ENCODE results near the gene CCDC192. TPM values are rescaled to one million over a fixed set of nuclear protein-coding genes. Genes with fewer than 3 reads are reported as not detected.
"Not testable (repeated sequence)": the region's sequence is repeated elsewhere in the genome, so short reads cannot be mapped to it uniquely, and the experiment has no call there.

Gene CCDC192
- polyA plus RNA-seq, 1 donor from 2014 or later = not detected

- no peak for TF ChIP-seq CTCF (IDR thresholded peaks at IDR 0.05; ENCODE audit: poor library complexity, severe bottlenecking)
- no peak for TF ChIP-seq SMC3 (conservative IDR thresholded peaks at IDR 0.05; ENCODE audit: poor library complexity)
- no peak for TF ChIP-seq MXI1 (conservative IDR thresholded peaks at IDR 0.05; ENCODE audit: poor library complexity, severe bottlenecking)
- TF ChIP-seq REST (IDR thresholded peaks at IDR 0.05; ENCODE audit: borderline replicate concordance) = no peak
- no peak for TF ChIP-seq TAF1 (IDR thresholded peaks at IDR 0.05; ENCODE audit: low read depth)
- TF ChIP-seq EP300 (conservative IDR thresholded peaks at IDR 0.05; ENCODE audit: poor library complexity, severe bottlenecking) = no peak
- TF ChIP-seq RAD21 (conservative IDR thresholded peaks at IDR 0.05) = no peak
- TF ChIP-seq POLR2AphosphoS5 (IDR thresholded peaks at IDR 0.05) = no peak
- Histone ChIP-seq H3K27me3 (ENCODE audit: insufficient read depth, low read depth, low read length) (no peaks in the 10 kb centered on the region), H3K9ac (ENCODE audit: low read length) (no peak overlapping the region)
Measured at GRCh38 chr5:127777957-127778356, 74.8 kb downstream of the CCDC192 start.

GRCh38 chr5:127782450-127782849, 79.3 kb downstream of the CCDC192 start:
- not testable (repeated sequence) for H3K27ac ChIP-seq (ENCODE audit: low read length); H4K20me1 ChIP-seq (ENCODE audit: insufficient read depth); H3K36me3 ChIP-seq (ENCODE audit: insufficient read depth, low read length); H3K4me2 ChIP-seq (ENCODE audit: low read length); H3K79me2 ChIP-seq (replicated peaks; ENCODE audit: insufficient read depth, low read length); H2AFZ ChIP-seq (ENCODE audit: low read depth, low read length); H3K4me3 ChIP-seq (ENCODE audit: low read length); H3F3A ChIP-seq (ENCODE audit: insufficient read depth, low read length, poor library complexity, severe bottlenecking); H3K9me2 ChIP-seq (ENCODE audit: insufficient read depth, low read length); H3K9ac ChIP-seq (ENCODE audit: low read length); H3K27me3 ChIP-seq (ENCODE audit: insufficient read depth, low read depth, low read length); H3K9me3 ChIP-seq (ENCODE audit: low read length)

More at GRCh38 chr5:127777957-127778356, 74.8 kb downstream of the CCDC192 start:
- H3F3A ChIP-seq (ENCODE audit: insufficient read depth, low read length, poor library complexity, severe bottlenecking) = no peaks in the 10 kb centered on the region
- H3K27ac ChIP-seq (ENCODE audit: low read length) = no peak overlapping the region
- H3K9me3 ChIP-seq (ENCODE audit: low read length) = no peaks in the 10 kb centered on the region
- H3K9me2 ChIP-seq (ENCODE audit: insufficient read depth, low read length) = no peaks in the 10 kb centered on the region
- H3K36me3 ChIP-seq (ENCODE audit: insufficient read depth, low read length) = no peaks in the 10 kb centered on the region
- H3K4me3 ChIP-seq (ENCODE audit: low read length) = no peak overlapping the region
- H3K4me2 ChIP-seq (ENCODE audit: low read length) = no peak overlapping the region
- no peaks in the 10 kb centered on the region for H4K20me1 ChIP-seq (ENCODE audit: insufficient read depth)
- no peak overlapping the region for H2AFZ ChIP-seq (ENCODE audit: low read depth, low read length)
- H3K79me2 ChIP-seq (replicated peaks; ENCODE audit: insufficient read depth, low read length) = no peaks in the 10 kb centered on the region

- no peak overlapping the region for H3K4me2 ChIP-seq (ENCODE audit: low read length)
- H3K27ac ChIP-seq (ENCODE audit: low read length) = no peak overlapping the region
- no peaks in the 10 kb centered on the region for H3K9me3 ChIP-seq (ENCODE audit: low read length)
- H3K9ac ChIP-seq (ENCODE audit: low read length) = no peak overlapping the region
- H3K4me3 ChIP-seq (ENCODE audit: low read length) = no peak overlapping the region
- no peak overlapping the region for H2AFZ ChIP-seq (ENCODE audit: low read depth, low read length)
- TF ChIP-seq EP300 (conservative IDR thresholded peaks at IDR 0.05; ENCODE audit: poor library complexity, severe bottlenecking) (peak; percentile 44), POLR2AphosphoS5 (IDR thresholded peaks at IDR 0.05) (no peak), SMC3 (conservative IDR thresholded peaks at IDR 0.05; ENCODE audit: poor library complexity) (no peak), CTCF (IDR thresholded peaks at IDR 0.05; ENCODE audit: poor library complexity, severe bottlenecking) (no peak), REST (IDR thresholded peaks at IDR 0.05; ENCODE audit: borderline replicate concordance) (no peak), MXI1 (conservative IDR thresholded peaks at IDR 0.05; ENCODE audit: poor library complexity, severe bottlenecking) (no peak), RAD21 (conservative IDR thresholded peaks at IDR 0.05) (no peak), TAF1 (IDR thresholded peaks at IDR 0.05; ENCODE audit: low read depth) (no peak)
- no peaks in the 10 kb centered on the region for H3K27me3 ChIP-seq (ENCODE audit: insufficient read depth, low read depth, low read length)
- H3K79me2 ChIP-seq (replicated peaks; ENCODE audit: insufficient read depth, low read length) = no peaks in the 10 kb centered on the region
- H3K36me3 ChIP-seq (ENCODE audit: insufficient read depth, low read length) = no peaks in the 10 kb centered on the region
- no peaks in the 10 kb centered on the region for H3F3A ChIP-seq (ENCODE audit: insufficient read depth, low read length, poor library complexity, severe bottlenecking)
- H4K20me1 ChIP-seq (ENCODE audit: insufficient read depth) = no peaks in the 10 kb centered on the region
- no peaks in the 10 kb centered on the region for H3K9me2 ChIP-seq (ENCODE audit: insufficient read depth, low read length)
Measured at GRCh38 chr5:127785098-127785927, 82.1 kb downstream of the CCDC192 start.

Measured in neural cell (in vitro differentiated cells).